ENCODE data around the gene CTPS1.

Gene CTPS1

GRCh38 chr1:40997096-40997495 is 17.6 kb downstream of the CTPS1 start:
- DNase-seq (ENCODE audit: low read depth in 2 of 2) = no peak

- no peak for DNase-seq (ENCODE audit: low read depth in 2 of 2)
Measured at GRCh38 chr1:40998668-40999067, 19.2 kb downstream of the CTPS1 start.

GRCh38 chr1:41003127-41003639 is 23.7 kb downstream of the CTPS1 start:
- no peak for DNase-seq (ENCODE audit: low read depth in 2 of 2)

GRCh38 chr1:41003640-41004220 is 24.2 kb downstream of the CTPS1 start:
- peak; percentile 99 for DNase-seq (ENCODE audit: low read depth in 2 of 2)

GRCh38 chr1:41005876-41006275 is 26.4 kb downstream of the CTPS1 start:
- DNase-seq (ENCODE audit: low read depth in 2 of 2) = no peak

GRCh38 chr1:41006942-41007865 is 27.7 kb downstream of the CTPS1 start:
- DNase-seq (ENCODE audit: low read depth in 2 of 2) = no peak

- no peak for DNase-seq (ENCODE audit: low read depth in 2 of 2)
Measured at GRCh38 chr1:41009466-41009865, 30.0 kb downstream of the CTPS1 start.

- no peak for DNase-seq (ENCODE audit: low read depth in 2 of 2)
Measured at GRCh38 chr1:41010345-41010744, 30.8 kb downstream of the CTPS1 start.

- no peak for DNase-seq (ENCODE audit: low read depth in 2 of 2)
Measured at GRCh38 chr1:41013024-41013423, 33.5 kb downstream of the CTPS1 start.

- no peak for DNase-seq (ENCODE audit: low read depth in 2 of 2)
Measured at GRCh38 chr1:41013796-41014195, 34.3 kb downstream of the CTPS1 start.

- no peak for DNase-seq (ENCODE audit: low read depth in 2 of 2)
Measured at GRCh38 chr1:41014871-41015270, 35.4 kb downstream of the CTPS1 start.

- no peak for DNase-seq (ENCODE audit: low read depth in 2 of 2)
Measured at GRCh38 chr1:41015281-41015896, 35.9 kb downstream of the CTPS1 start.

- DNase-seq (ENCODE audit: low read depth in 2 of 2) = no peak
Measured at GRCh38 chr1:41015897-41016470, 36.5 kb downstream of the CTPS1 start.

GRCh38 chr1:41017141-41018017 is 37.9 kb downstream of the CTPS1 start:
- DNase-seq (ENCODE audit: low read depth in 2 of 2) = no peak

GRCh38 chr1:41018018-41018410 is 38.5 kb downstream of the CTPS1 start:
- no peak for DNase-seq (ENCODE audit: low read depth in 2 of 2)

GRCh38 chr1:41019353-41019745 is 39.9 kb downstream of the CTPS1 start:
- no peak for DNase-seq (ENCODE audit: low read depth in 2 of 2)

- no peak for DNase-seq (ENCODE audit: low read depth in 2 of 2)
Measured at GRCh38 chr1:41020109-41020576, 40.6 kb downstream of the CTPS1 start.

GRCh38 chr1:41020654-41021053 is 41.2 kb downstream of the CTPS1 start:
- DNase-seq (ENCODE audit: low read depth in 2 of 2) = no peak

GRCh38 chr1:41021526-41022308 is 42.2 kb downstream of the CTPS1 start, which contains the start of gene SLFNL1:
Gene SLFNL1 (minus strand): TSS chr1:41021725. CDS start chr1:41020660, 1,065 bp downstream.
- no peak for DNase-seq (ENCODE audit: low read depth in 2 of 2)

GRCh38 chr1:41022424-41022823 is 42.9 kb downstream of the CTPS1 start:
- no peak for DNase-seq (ENCODE audit: low read depth in 2 of 2)

All from fibroblast of skin of left quadriceps (primary cell).